DND-41 (cell line): ENCODE measurements around the gene PLD3.

ENCODE experiments used
- ATAC-seq: fragments of 200-7000 bp; cut with Tn5 transposase; 3 replicates; pipeline ENCODE4 v1.9.1; 2021; ENCODE audit warnings: low read depth; ENCODE audit not compliant: insufficient read depth
- DNase-seq: peaks from one replicate; pipeline ENCODE4 v3.0.0-alpha.2; 2020
- H2AFZ ChIP-seq: 2 replicates; pipeline ENCODE4 v1.6.0; 2012; ENCODE audit warnings: low read depth, low read length
- H3K27ac ChIP-seq: 2 replicates; pipeline ENCODE4 v1.5.1; 2012; ENCODE audit warnings: low read length, inconsistent platforms
- H3K27me3 ChIP-seq: fragments of 200-600 bp; sonication (generic); 2 replicates; pipeline ENCODE4 v1.6.0; 2012; ENCODE audit warnings: low read length, mild to moderate bottlenecking, inconsistent platforms; ENCODE audit not compliant: insufficient read depth, poor library complexity
- H3K36me3 ChIP-seq: 2 replicates; pipeline ENCODE4 v1.5.1; 2012; ENCODE audit warnings: low read length, inconsistent platforms; ENCODE audit not compliant: insufficient read depth
- H3K4me1 ChIP-seq: 2 replicates; pipeline ENCODE4 v1.5.1; 2012; ENCODE audit warnings: mild to moderate bottlenecking, low read length; ENCODE audit not compliant: insufficient read depth
- H3K4me2 ChIP-seq: 2 replicates; pipeline ENCODE4 v1.6.0; 2012; ENCODE audit warnings: mild to moderate bottlenecking, moderate library complexity, low read length, inconsistent platforms; ENCODE audit not compliant: insufficient read depth
- H3K4me3 ChIP-seq, 2 experiments: fragments of 200-600 bp in 1 of 2; shearing (Covaris generic) in 1 of 2; 2 replicates each; pipeline ENCODE4 v1.5.1; 2012 to 2016; ENCODE audit warnings: inconsistent platforms in 2 of 2, low read length in 2 of 2, mild to moderate bottlenecking in 2 of 2, low read depth in 1 of 2, moderate library complexity in 1 of 2
- H3K79me2 ChIP-seq: 2 replicates; pipeline ENCODE4 v1.6.0; 2012; ENCODE audit warnings: low read length, inconsistent platforms; ENCODE audit not compliant: insufficient read depth
- H3K9ac ChIP-seq: 2 replicates; pipeline ENCODE4 v1.6.0; 2012; ENCODE audit warnings: low read depth, mild to moderate bottlenecking, inconsistent platforms, low read length, moderate library complexity
- H3K9me3 ChIP-seq: 2 replicates; pipeline ENCODE4 v1.5.1; 2012; ENCODE audit warnings: low read length, moderate library complexity, mild to moderate bottlenecking, inconsistent platforms; ENCODE audit not compliant: insufficient read depth, severe bottlenecking
- H4K20me1 ChIP-seq: 2 replicates; pipeline ENCODE4 v1.6.0; 2012; ENCODE audit warnings: low read length; ENCODE audit not compliant: insufficient read depth
- EZH2 ChIP-seq: IDR thresholded peaks from 3 replicates; pipeline ENCODE4 v1.6.1; 2012; ENCODE audit warnings: borderline replicate concordance, low read depth, mild to moderate bottlenecking, moderate library complexity, low read length, inconsistent platforms; ENCODE audit not compliant: severe bottlenecking
- TF ChIP-seq, protein P1 (sequence below): IDR thresholded peaks from 2 replicates; pipeline ENCODE4 v1.5.1; 2012; ENCODE audit warnings: borderline replicate concordance, low read length, moderate library complexity, mild to moderate bottlenecking; ENCODE audit not compliant: poor library complexity, severe bottlenecking; ENCODE audit errors: extremely low read depth

Gene PLD3

GRCh38 chr19:40379446-40380198 is 31.1 kb downstream of the PLD3 start:
- Histone ChIP-seq H2AFZ (no peak overlapping the region), H3K4me2 (no peak overlapping the region), H3K4me1 (no peaks in the 10 kb centered on the region), H3K9me3 (no peaks in the 10 kb centered on the region), H3K27ac (no peak overlapping the region), H4K20me1 (no peaks in the 10 kb centered on the region; the same call in 1 of the 2 replicates), H3K79me2 (no peaks in the 10 kb centered on the region), H3K27me3 (no peaks in the 10 kb centered on the region), H3K4me3 (no peak overlapping the region), H3K9ac (no peak overlapping the region), H3K36me3 (0 out of 2 replicates have a peak, but pooled peaks cover 3% of the 10 kb centered on the region)
- DNase-seq (no peak), ATAC-seq (no peak)
- TF ChIP-seq EZH2, result no peak
- TF ChIP-seq, protein P1, sequence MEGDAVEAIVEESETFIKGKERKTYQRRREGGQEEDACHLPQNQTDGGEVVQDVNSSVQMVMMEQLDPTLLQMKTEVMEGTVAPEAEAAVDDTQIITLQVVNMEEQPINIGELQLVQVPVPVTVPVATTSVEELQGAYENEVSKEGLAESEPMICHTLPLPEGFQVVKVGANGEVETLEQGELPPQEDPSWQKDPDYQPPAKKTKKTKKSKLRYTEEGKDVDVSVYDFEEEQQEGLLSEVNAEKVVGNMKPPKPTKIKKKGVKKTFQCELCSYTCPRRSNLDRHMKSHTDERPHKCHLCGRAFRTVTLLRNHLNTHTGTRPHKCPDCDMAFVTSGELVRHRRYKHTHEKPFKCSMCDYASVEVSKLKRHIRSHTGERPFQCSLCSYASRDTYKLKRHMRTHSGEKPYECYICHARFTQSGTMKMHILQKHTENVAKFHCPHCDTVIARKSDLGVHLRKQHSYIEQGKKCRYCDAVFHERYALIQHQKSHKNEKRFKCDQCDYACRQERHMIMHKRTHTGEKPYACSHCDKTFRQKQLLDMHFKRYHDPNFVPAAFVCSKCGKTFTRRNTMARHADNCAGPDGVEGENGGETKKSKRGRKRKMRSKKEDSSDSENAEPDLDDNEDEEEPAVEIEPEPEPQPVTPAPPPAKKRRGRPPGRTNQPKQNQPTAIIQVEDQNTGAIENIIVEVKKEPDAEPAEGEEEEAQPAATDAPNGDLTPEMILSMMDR, result no peak

DNA sequence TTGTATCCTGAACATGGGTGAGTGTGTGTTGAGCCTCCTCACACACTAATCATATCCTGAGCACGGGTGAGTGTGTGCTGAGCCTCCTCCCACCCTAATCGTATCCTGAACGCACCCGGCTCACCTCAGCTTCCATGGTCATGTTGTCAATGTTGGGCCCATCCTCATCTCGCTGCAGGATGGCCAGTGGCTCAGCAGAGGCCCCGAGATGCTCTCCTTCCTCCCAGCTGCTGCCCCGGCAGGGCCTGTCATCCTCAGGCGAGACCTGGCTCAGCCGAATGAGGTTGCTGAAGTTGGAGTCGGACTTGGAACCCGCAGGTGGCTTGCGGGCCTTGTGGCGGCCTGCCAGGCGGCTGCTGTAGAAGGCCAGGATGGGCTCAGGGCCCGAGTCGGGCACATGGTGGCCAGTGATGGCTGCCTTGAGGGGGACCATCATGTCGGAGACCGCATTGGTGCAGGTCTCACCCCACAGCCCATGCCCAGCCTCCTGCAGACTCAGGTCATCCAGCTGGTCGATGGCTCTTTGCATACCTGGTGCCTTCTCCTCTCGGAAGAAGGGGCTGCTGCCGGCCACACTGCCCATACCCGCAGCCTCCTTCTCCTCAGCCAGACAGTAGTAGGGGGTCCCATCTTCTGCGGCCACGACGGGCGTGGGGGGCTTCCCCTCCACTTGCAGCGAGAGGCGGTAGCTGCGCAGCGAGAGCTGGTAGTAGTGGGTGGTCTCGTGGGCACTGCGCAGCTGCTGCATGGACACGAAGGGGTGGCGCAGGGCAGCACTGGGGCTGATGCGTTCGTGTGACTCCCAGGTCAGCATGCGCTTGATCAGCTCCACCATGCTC is 31.9 kb downstream of the PLD3 start:
- ATAC-seq (no peak), DNase-seq (no peak)
- Histone ChIP-seq H4K20me1 (no peaks in the 10 kb centered on the region; the same call in 1 of the 2 replicates), H3K36me3 (0 out of 2 replicates have a peak, but pooled peaks cover 3% of the 10 kb centered on the region), H3K4me3 (no peak overlapping the region), H3K9me3 (no peaks in the 10 kb centered on the region), H3K27me3 (no peaks in the 10 kb centered on the region), H3K27ac (no peak overlapping the region), H3K9ac (no peak overlapping the region), H3K4me2 (no peak overlapping the region), H3K4me1 (no peaks in the 10 kb centered on the region), H3K79me2 (no peaks in the 10 kb centered on the region), H2AFZ (no peak overlapping the region)
- TF ChIP-seq EZH2, result no peak
- TF ChIP-seq, protein P1, result no peak

DNA sequence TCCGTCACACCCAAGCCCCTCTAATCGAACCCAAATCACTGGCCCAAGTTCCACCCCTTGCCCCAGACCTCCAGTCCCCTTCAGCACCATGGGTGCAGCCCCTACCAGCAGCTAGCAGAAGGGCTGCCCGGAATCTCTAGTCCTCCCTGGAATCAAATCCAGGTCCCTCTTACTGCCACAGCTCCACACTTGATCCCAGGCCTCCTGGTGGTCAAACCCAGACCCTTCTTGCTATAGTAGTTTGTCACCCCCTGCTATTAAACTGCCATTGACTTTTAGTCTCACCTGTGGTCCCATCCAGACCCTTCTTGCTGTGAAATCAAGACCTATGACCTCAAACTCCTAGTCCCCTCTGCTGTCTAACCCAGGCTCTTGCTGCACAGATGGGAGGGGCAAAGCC is 32.8 kb downstream of the PLD3 start:
- ATAC-seq, result no peak
- H3K9ac ChIP-seq, result no peak overlapping the region
- 0 out of 2 replicates have a peak, but pooled peaks cover 3% of the 10 kb centered on the region for H3K36me3 ChIP-seq

More for the DNA sequence above, 32.8 kb downstream of the PLD3 start:
- no peaks in the 10 kb centered on the region; the same call in 1 of the 2 replicates for H4K20me1 ChIP-seq
- no peaks in the 10 kb centered on the region for H3K79me2 ChIP-seq
- no peak overlapping the region for H3K27ac ChIP-seq
- H3K4me3 ChIP-seq, result no peak overlapping the region
- H3K9me3 ChIP-seq, result no peaks in the 10 kb centered on the region
- no peak for DNase-seq
- TF ChIP-seq, protein P1, result no peak
- TF ChIP-seq EZH2, result no peak
- no peaks in the 10 kb centered on the region for H3K27me3 ChIP-seq
- H3K4me1 ChIP-seq, result no peaks in the 10 kb centered on the region
- no peak overlapping the region for H3K4me2 ChIP-seq
- no peak overlapping the region for H2AFZ ChIP-seq
